Natural killer cell (primary cell): ENCODE results near the gene BUD23. TPM values are rescaled to one million over a fixed set of nuclear protein-coding genes. Genes with fewer than 3 reads are reported as not detected.

Source experiments
- ATAC-seq, 3 donors: fragments of 150-1000 bp in 2 of 3; fragments of 200-7000 bp in 1 of 3; cut with Tn5 transposase; 1 replicate in 1 of 3; 2 replicates in 2 of 3; pipeline ENCODE4 v1.10.0; 2021; ENCODE audit warnings: mild to moderate bottlenecking in 2 of 3, moderate library complexity in 2 of 3
- DNase-seq, 2 donors: peaks; one replicate each; pipeline versions ENCODE4 v3.0.0 to v3.0.0-alpha.2; 2013 to 2021; ENCODE audit warnings: mixed read lengths in 1 of 2
- H3K27ac ChIP-seq: one replicate; pipeline ENCODE4 v1.5.1; 2013; ENCODE audit warnings: mild to moderate bottlenecking, low read length
- H3K27me3 ChIP-seq: one replicate; pipeline ENCODE4 v1.6.1; 2013; ENCODE audit warnings: low read length; ENCODE audit not compliant: control insufficient read depth, insufficient read depth
- H3K36me3 ChIP-seq: one replicate; pipeline ENCODE4 v1.6.1; 2013; ENCODE audit warnings: low read length; ENCODE audit not compliant: control insufficient read depth, insufficient read depth
- H3K4me1 ChIP-seq: one replicate; pipeline ENCODE4 v1.6.1; 2013; ENCODE audit warnings: low read length; ENCODE audit not compliant: control insufficient read depth, insufficient read depth
- H3K4me3 ChIP-seq: one replicate; pipeline ENCODE4 v1.5.1; 2013; ENCODE audit warnings: low read length
- H3K9me3 ChIP-seq: one replicate; pipeline ENCODE4 v1.6.1; 2013; ENCODE audit warnings: low read length; ENCODE audit not compliant: control insufficient read depth, insufficient read depth
- H3K27ac Mint-ChIP-seq, 2 donors: one replicate each; pipeline ENCODE4 v1.8.0; 2022; ENCODE audit warnings: mild to moderate bottlenecking in 2 of 2, mixed read lengths in 2 of 2, moderate library complexity in 1 of 2
- H3K27me3 Mint-ChIP-seq, 2 donors: one replicate each; pipeline ENCODE4 v1.8.0; 2022; ENCODE audit warnings: low read depth in 2 of 2, mixed read lengths in 2 of 2
- H3K36me3 Mint-ChIP-seq: one replicate; pipeline ENCODE4 v1.8.0; 2022; ENCODE audit warnings: mixed read lengths
- H3K4me1 Mint-ChIP-seq, 2 donors: one replicate each; pipeline ENCODE4 v1.8.0; 2022; ENCODE audit warnings: mixed read lengths in 2 of 2
- H3K4me3 Mint-ChIP-seq: one replicate; pipeline ENCODE4 v1.8.0; 2022; ENCODE audit warnings: mild to moderate bottlenecking, moderate library complexity, mixed read lengths
- H3K9me3 Mint-ChIP-seq, 2 donors: one replicate each; pipeline ENCODE4 v1.8.0; 2022; ENCODE audit warnings: mixed read lengths in 2 of 2
- CTCF ChIP-seq: fragments of 200-600 bp; IDR thresholded peaks from one replicate; pipeline ENCODE4 v1.8.0; 2022; ENCODE audit warnings: antibody characterized with exemption
- WGBS: methylation state at CpG from one replicate; pipeline ENCODE4 v1.1.7; 2013; ENCODE audit warnings: missing lambda C conversion rate; ENCODE audit not compliant: insufficient coverage; 5-methylcytosine and 5-hydroxymethylcytosine counted together
- intact Hi-C: fragments of 100-400 bp; cut with micrococcal nuclease; formaldehyde crosslinking; loops from one replicate; pipeline ENCODE4 v1.14.2; 2022
- total RNA-seq, 4 donors: library from RNA; stranded (reverse); fragments of 120-200 nt in 1 of 4; gene quantifications; one replicate each; pipeline versions ENCODE4 v1.2.3 to v1.2.4, GENCODE V29; 2013 to 2022

BUD23 gene
- total RNA-seq, 3 donors from 2014 or later (not counting 1 experiment from before 2014, with no cell fraction given), result 93.1 to 101 (median 94.2) TPM

GRCh38 chr7:73734619-73735527 is 51.5 kb downstream of the BUD23 start:
- intact Hi-C loops, result loop anchor here (2.0 to 5.0 kb wide), 2 partner anchors 68 to 128 kb away; partner anchors contain the start of gene VPS37D
- Mint-ChIP-seq H3K27me3 (peaks cover 0 to 4% of the 10 kb centered on the region in 2 donors), H3K4me1 (peaks cover 15 to 30% of the 10 kb centered on the region in 2 donors), H3K27ac (peak overlapping the region in 1 of 2 donors; percentile 0), H3K9me3 (no peaks in the 10 kb centered on the region), H3K36me3 (no peaks in the 10 kb centered on the region), H3K4me3 (no peak overlapping the region)
- peak; percentile 71 for TF ChIP-seq CTCF
- Histone ChIP-seq H3K4me1 (peaks cover 24% of the 10 kb centered on the region), H3K27me3 (no peaks in the 10 kb centered on the region), H3K9me3 (no peaks in the 10 kb centered on the region), H3K36me3 (peaks cover 15% of the 10 kb centered on the region), H3K27ac (peak overlapping the region; percentile 10), H3K4me3 (no peak overlapping the region)
- DNase-seq, result peak; percentile 69 to 93
- WGBS, result 69% methylated on average over 16 of the region's 16 CpGs
- peak; percentile 43 to 70 (median 55) for ATAC-seq

- Mint-ChIP-seq H3K36me3 (no peaks in the 10 kb centered on the region), H3K4me1 (peaks cover 15 to 30% of the 10 kb centered on the region in 2 donors), H3K9me3 (no peaks in the 10 kb centered on the region), H3K4me3 (no peak overlapping the region), H3K27me3 (peaks cover 0 to 1% of the 10 kb centered on the region in 2 donors), H3K27ac (no peak overlapping the region)
- no peak for TF ChIP-seq CTCF
- intact Hi-C loops, result loop anchor here (2.0 to 5.0 kb wide), 2 partner anchors 68 to 129 kb away; partner anchors contain the start of gene VPS37D
- H3K27ac ChIP-seq, result no peak overlapping the region
- DNase-seq (no peak), ATAC-seq (no peak)
- WGBS, result 88% methylated on average over 8 of the region's 8 CpGs
- H3K36me3 ChIP-seq, result peaks cover 15% of the 10 kb centered on the region
- H3K4me3 ChIP-seq, result no peak overlapping the region
- H3K27me3 ChIP-seq, result no peaks in the 10 kb centered on the region
- H3K9me3 ChIP-seq, result no peaks in the 10 kb centered on the region
- peaks cover 24% of the 10 kb centered on the region for H3K4me1 ChIP-seq
Observed at GRCh38 chr7:73735528-73735905, 52.1 kb downstream of the BUD23 start.

GRCh38 chr7:73736885-73737284 is 53.5 kb downstream of the BUD23 start:
- H3K4me3 ChIP-seq, result no peak overlapping the region
- H3K27me3 ChIP-seq, result no peaks in the 10 kb centered on the region
- Mint-ChIP-seq H3K27ac (peak overlapping the region in 1 of 2 donors; percentile 81), H3K27me3 (no peaks in the 10 kb centered on the region), H3K36me3 (no peaks in the 10 kb centered on the region), H3K4me3 (peak overlapping the region; percentile 89), H3K4me1 (peaks cover 15 to 30% of the 10 kb centered on the region in 2 donors), H3K9me3 (no peaks in the 10 kb centered on the region)
- no peaks in the 10 kb centered on the region for H3K9me3 ChIP-seq
- 96% methylated on average over 13 of the region's 14 CpGs for WGBS
- intact Hi-C loops, result loop anchor here (5.0 kb wide), 1 partner anchor 70 kb away; the partner anchor contains the start of gene VPS37D
- no peak for ATAC-seq
- H3K36me3 ChIP-seq, result peaks cover 15% of the 10 kb centered on the region
- H3K4me1 ChIP-seq, result peaks cover 24% of the 10 kb centered on the region
- no peak overlapping the region for H3K27ac ChIP-seq
- no peak for TF ChIP-seq CTCF
- no peak for DNase-seq
